K562 (cell line): Measurements from ENCODE around the gene PDE2A. TPM values are rescaled to one million over a fixed set of nuclear protein-coding genes. Genes with fewer than 3 reads are reported as not detected.
A peak's percentile ranks its signal among the peaks of the same experiment; 100 is the strongest.

Experiments
- ATAC-seq: fragments of 200-7000 bp; cut with Tn5 transposase; 3 replicates; pipeline ENCODE4 v1.9.1; 2020; ENCODE audit warnings: moderate library complexity
- BruUV-seq: library from RNA; stranded (reverse); fragments of 400-500 nt; replicated peaks from 2 replicates; lab custom pipeline; 2021; lab: Mats Ljungman, UMichigan
- CTCF ChIA-PET: fragments of 300-600 bp; formaldehyde crosslinking; extraction: SDS; loops from one replicate; lab custom pipeline; 2021; ENCODE audit warnings: low intra/inter-chr PET ratio; lab: Yijun Ruan, JAX
- POLR2A ChIA-PET: fragments of 300-600, 350-650 bp; sonication (Branson Sonifier 250); formaldehyde crosslinking; extraction: SDS; loops from one replicate; lab custom pipeline; 2021; ENCODE audit warnings: antibody characterized with exemption, inconsistent platforms; lab: Yijun Ruan, JAX
- DNase-seq, 4 experiments: peaks; one replicate each; pipeline versions ENCODE4 v3.0.0 to v3.0.0-alpha.2; 2011 to 2018; ENCODE audit warnings: low spot score in 3 of 4, mixed read lengths in 3 of 4; ENCODE audit errors: extremely low read depth in 1 of 4
- FAIRE-seq: peaks from 2 replicates; lab custom pipeline; 2011; peaks lifted over from hg19 to GRCh38; lab: Jason Lieb, UNC
- H2AFZ ChIP-seq: 2 replicates; pipeline ENCODE4 v1.6.0; 2011; ENCODE audit warnings: low read depth, low read length, control low read depth, inconsistent platforms
- H3K27ac ChIP-seq: fragments of 200-600 bp; 3 replicates; pipeline ENCODE4 v1.8.0; 2011; ENCODE audit warnings: low read depth, mild to moderate bottlenecking, control low read depth, inconsistent platforms, low read length, moderate library complexity, mixed read lengths; ENCODE audit errors: extremely low read depth
- H3K27me3 ChIP-seq, 2 experiments: fragments of 300-600 bp in 1 of 2; 2 replicates in 1 of 2; 3 replicates in 1 of 2; pipeline versions ENCODE4 v1.6.0 to v1.8.0; 2011; ENCODE audit warnings: inconsistent platforms in 2 of 2, low read length in 2 of 2, mild to moderate bottlenecking in 1 of 2, mixed read lengths in 1 of 2, moderate library complexity in 1 of 2; ENCODE audit not compliant: control insufficient read depth in 2 of 2, insufficient read depth in 2 of 2
- H3K36me3 ChIP-seq: fragments of 300-600 bp; 3 replicates; pipeline ENCODE4 v1.8.0; 2011; ENCODE audit warnings: mild to moderate bottlenecking, low read length, inconsistent platforms; ENCODE audit not compliant: control insufficient read depth, insufficient read depth
- H3K4me1 ChIP-seq, 2 experiments: fragments of 200-600 bp in 1 of 2; replicated peaks in 1 of 2; 2 replicates in 1 of 2; 3 replicates in 1 of 2; pipeline versions ENCODE4 v1.5.1 to v1.8.0; 2011; ENCODE audit warnings: inconsistent platforms in 2 of 2, low read length in 2 of 2, mild to moderate bottlenecking in 1 of 2, mixed read lengths in 1 of 2, moderate library complexity in 1 of 2; ENCODE audit not compliant: control insufficient read depth in 2 of 2, insufficient read depth in 2 of 2
- H3K4me2 ChIP-seq: 2 replicates; pipeline ENCODE4 v1.6.1; 2011; ENCODE audit warnings: low read length, control low read depth, inconsistent platforms, mixed read lengths; ENCODE audit not compliant: insufficient read depth
- H3K4me3 ChIP-seq: fragments of 200-600 bp; sonication (generic), shearing (Covaris generic); 2 replicates; pipeline ENCODE4 v1.5.1; 2016; ENCODE audit warnings: control low read depth, inconsistent platforms
- H3K79me2 ChIP-seq: fragments of 200-600 bp; 3 replicates; pipeline ENCODE4 v1.8.0; 2011; ENCODE audit warnings: low read length, inconsistent platforms; ENCODE audit not compliant: control insufficient read depth, insufficient read depth
- H3K9ac ChIP-seq, 2 experiments: 2 replicates each; pipeline versions ENCODE4 v1.6.0 to v1.6.1; 2011; ENCODE audit warnings: low read depth in 2 of 2, low read length in 2 of 2, control low read depth in 1 of 2, inconsistent platforms in 1 of 2, mild to moderate bottlenecking in 1 of 2, mixed read lengths in 1 of 2; ENCODE audit not compliant: insufficient read depth in 1 of 2
- H3K9me1 ChIP-seq: one replicate; pipeline ENCODE4 v1.6.0; 2011; ENCODE audit warnings: inconsistent platforms, mild to moderate bottlenecking, low read length, moderate library complexity; ENCODE audit not compliant: control insufficient read depth, insufficient read depth
- H3K9me3 ChIP-seq: replicated peaks from 2 replicates; pipeline ENCODE4 v1.5.1; 2011; ENCODE audit warnings: low read depth, low read length, inconsistent platforms; ENCODE audit not compliant: control insufficient read depth, insufficient read depth
- H4K20me1 ChIP-seq: replicated peaks from 2 replicates; pipeline ENCODE4 v1.6.1; 2011; ENCODE audit warnings: low read length, inconsistent platforms, mixed read lengths; ENCODE audit not compliant: control insufficient read depth, insufficient read depth
- BCOR ChIP-seq: fragments of 450-650 bp; IDR thresholded peaks from 2 replicates; pipeline ENCODE4 v1.6.1; 2016
- EGR1 ChIP-seq: fragments of 450-650 bp; conservative IDR thresholded peaks from 2 replicates; pipeline ENCODE4 v1.6.1; 2017; ENCODE audit warnings: mild to moderate bottlenecking
- THRB ChIP-seq: fragments of 450-650 bp; formaldehyde crosslinking; conservative IDR thresholded peaks from 2 replicates; pipeline ENCODE4 v1.4.0; 2022; ENCODE audit warnings: mild to moderate bottlenecking, missing genetic modification characterization
- ZBTB8A ChIP-seq: fragments of 450-650 bp; IDR thresholded peaks from 2 replicates; pipeline ENCODE4 v1.6.1; 2018; ENCODE audit warnings: mild to moderate bottlenecking, moderate library complexity; ENCODE audit not compliant: partially characterized antibody
- WGBS: fragments of 100-300 bp; shearing (Covaris generic); methylation state at CpG from one replicate; pipeline ENCODE4 v1.1.6; 2016; ENCODE audit warnings: low coverage, mixed read lengths; ENCODE audit not compliant: insufficient coverage; ENCODE audit errors: missing lambda C conversion rate; 5-methylcytosine and 5-hydroxymethylcytosine counted together
- in situ Hi-C: fragments of 300-500 bp; cut with MboI; formaldehyde crosslinking; loops from 4 replicates; pipeline ENCODE4 v1.15.0; 2018; ENCODE audit warnings: inconsistent platforms, mixed read lengths
- intact Hi-C: fragments of 100-400 bp; cut with micrococcal nuclease; formaldehyde crosslinking; loops from 2 replicates; pipeline ENCODE4 v1.14.2; 2022
- polyA plus RNA-seq, 8 experiments: library from polyadenylated mRNA; depleted of rRNA in 4 of 8; stranded (reverse) in 5 of 8; unstranded in 3 of 8; fragments of >200 nt; fragmentation: Nextera tagmentation in 2 of 8; fragmentation: Illumina TruSeq in 1 of 8; extraction: Ambion mirVana in 2 of 8; extraction: Trizol in 1 of 8; gene quantifications; 2 replicates each; pipeline versions ENCODE4 v1.2.1 to v1.2.3, GENCODE V29; 2011 to 2014; ENCODE audit warnings: inconsistent platforms in 1 of 8, missing spikeins in 1 of 8
- total RNA-seq, 7 experiments: library from RNA; depleted of rRNA in 6 of 7; stranded (reverse); fragments of >200 nt in 6 of 7; fragmentation: Illumina TruSeq in 2 of 7; extraction: Trizol in 2 of 7; gene quantifications; 2 replicates each; pipeline versions ENCODE4 v1.2.1 to v1.2.3, GENCODE V29; 2011 to 2021; ENCODE audit warnings: low replicate concordance in 1 of 7

PDE2A gene
- total and polyA plus RNA-seq, 9 of the 15 experiments (the other 6 are each of a cell fraction or from before 2014, with no cell fraction given): 0.07 to 15.2 (median 1.6) TPM; not detected in 1

GRCh38 chr11:72592698-72593495 lies 81.3 kb downstream of the PDE2A start:
- ChIA-PET CTCF (no interaction called here), POLR2A (interaction anchor here (0.7 kb wide), 1 partner anchor 550 kb away, joined by 3 read pairs; no protein-coding TSS in a partner anchor)
- ATAC-seq: no peak
- peaks cover 28% of the 10 kb centered on the region for H4K20me1 ChIP-seq
- no peak overlapping the region for H3K4me3 ChIP-seq
- H3K9me3 ChIP-seq: no peaks in the 10 kb centered on the region
- no peak overlapping the region for H2AFZ ChIP-seq
- H3K4me1 ChIP-seq: peaks cover 0 to 12% of the 10 kb centered on the region in 2 experiments; a peak in 2 of 5 replicates
- H3K79me2 ChIP-seq: no peaks in the 10 kb centered on the region
- no peaks in the 10 kb centered on the region for H3K36me3 ChIP-seq
- no peak for FAIRE-seq
- intact Hi-C loops: no loop called here
- H3K9ac ChIP-seq: no peak overlapping the region
- no peak overlapping the region for H3K27ac ChIP-seq
- peaks cover 3% of the 10 kb centered on the region for H3K9me1 ChIP-seq
- WGBS: 0% methylated on average over 8 of the region's 8 CpGs
- peaks cover 30 to 95% of the 10 kb centered on the region in 2 experiments; a peak in 4 of 5 replicates for H3K27me3 ChIP-seq
- no TSS peak for BruUV-seq
- DNase-seq: no peak
- no peak overlapping the region for H3K4me2 ChIP-seq
- TF ChIP-seq EGR1 (peak; percentile 34), THRB (CRISPR knock-in tag) (no peak), BCOR (no peak), ZBTB8A (no peak)
- TF ChIP-seq, all 486 proteins: peak for 1
- in situ Hi-C loops: no loop called here
